HepG2 (cell line): Measurements from ENCODE around the gene TEX101. TPM values are rescaled to one million over a fixed set of nuclear protein-coding genes. Genes with fewer than 3 reads are reported as not detected.

Source experiments
- ATAC-seq: fragments of 200-7000 bp; cut with Tn5 transposase; 3 replicates; pipeline ENCODE4 v1.9.1; 2020; ENCODE audit warnings: mild to moderate bottlenecking, moderate library complexity
- BruUV-seq: library from RNA; stranded (reverse); fragments of 400-500 nt; replicated peaks from 2 replicates; lab custom pipeline; 2021; lab: Mats Ljungman, UMichigan
- CTCF ChIA-PET: fragments of 300-600 bp; formaldehyde crosslinking; extraction: SDS; loops from one replicate; lab custom pipeline; 2021; ENCODE audit warnings: low total read pairs, inconsistent platforms, low intra/inter-chr PET ratio; lab: Yijun Ruan, JAX
- POLR2A ChIA-PET: fragments of 350-600 bp; sonication (Branson Sonifier 250); formaldehyde crosslinking; loops from one replicate; lab custom pipeline; 2020; ENCODE audit warnings: antibody characterized with exemption, inconsistent platforms; lab: Yijun Ruan, JAX
- DNase-seq: peaks from one replicate; pipeline ENCODE4 v3.0.0-alpha.2; 2015; ENCODE audit warnings: low spot score
- FAIRE-seq: peaks from 3 replicates; lab custom pipeline; 2011; peaks lifted over from hg19 to GRCh38; lab: Jason Lieb, UNC
- H2AFZ ChIP-seq: one replicate; pipeline ENCODE4 v1.6.1; 2011; ENCODE audit warnings: low read length, inconsistent platforms
- H3K27ac ChIP-seq: fragments of 300-600 bp; 3 replicates; pipeline ENCODE4 v1.8.0; 2011; ENCODE audit warnings: mixed run types, mild to moderate bottlenecking, mixed read lengths, low read length, inconsistent platforms; ENCODE audit not compliant: insufficient read depth; ENCODE audit errors: extremely low read length
- H3K27me3 ChIP-seq, 2 experiments: fragments of 200-600 bp in 1 of 2; 2 replicates in 1 of 2; 3 replicates in 1 of 2; pipeline versions ENCODE4 v1.6.0 to v1.8.0; 2011; ENCODE audit warnings: low read length in 2 of 2, mild to moderate bottlenecking in 2 of 2, moderate library complexity in 2 of 2, inconsistent platforms in 1 of 2; ENCODE audit not compliant: insufficient read depth in 2 of 2, control insufficient read depth in 1 of 2
- H3K36me3 ChIP-seq, 2 experiments: fragments of 200-600 bp in 1 of 2; replicated peaks in 1 of 2; 2 replicates in 1 of 2; 3 replicates in 1 of 2; pipeline versions ENCODE4 v1.5.1 to v1.8.0; 2011; ENCODE audit warnings: low read length in 2 of 2, inconsistent platforms in 1 of 2; ENCODE audit not compliant: insufficient read depth in 2 of 2, control insufficient read depth in 1 of 2
- H3K4me1 ChIP-seq: 2 replicates; pipeline ENCODE4 v1.5.1; 2012; ENCODE audit warnings: low read length, inconsistent platforms; ENCODE audit not compliant: insufficient read depth
- H3K4me2 ChIP-seq: 2 replicates; pipeline ENCODE4 v1.6.0; 2011; ENCODE audit warnings: low read depth, low read length, inconsistent platforms
- H3K4me3 ChIP-seq, 3 experiments: fragments of 200-600 bp in 1 of 3; sonication (generic), shearing (Covaris generic) in 1 of 3; replicated peaks in 1 of 3; 2 replicates each; pipeline ENCODE4 v1.5.1; 2011 to 2016; ENCODE audit warnings: low read length in 3 of 3, inconsistent platforms in 2 of 3, low read depth in 2 of 3, mild to moderate bottlenecking in 2 of 3, control low read depth in 1 of 3, mixed read lengths in 1 of 3; ENCODE audit not compliant: insufficient read depth in 1 of 3
- H3K79me2 ChIP-seq: one replicate; pipeline ENCODE4 v1.6.1; 2011; ENCODE audit warnings: low read length, inconsistent platforms; ENCODE audit not compliant: insufficient read depth
- H3K9ac ChIP-seq: 2 replicates; pipeline ENCODE4 v1.6.0; 2011; ENCODE audit warnings: mild to moderate bottlenecking, low read depth, low read length, inconsistent platforms; ENCODE audit not compliant: insufficient read depth
- H3K9me3 ChIP-seq: 2 replicates; pipeline ENCODE4 v1.5.1; 2012; ENCODE audit warnings: mild to moderate bottlenecking, low read length
- H4K20me1 ChIP-seq: 2 replicates; pipeline ENCODE4 v1.6.0; 2011; ENCODE audit warnings: inconsistent platforms, mild to moderate bottlenecking, low read length, moderate library complexity; ENCODE audit not compliant: insufficient read depth
- ATF3 ChIP-seq: sonication (generic); formaldehyde crosslinking; IDR thresholded peaks from 2 replicates; pipeline ENCODE4 v1.4.0; 2020; ENCODE audit warnings: missing genetic modification reagents
- FOSL2 ChIP-seq: sonication (generic); formaldehyde crosslinking; IDR thresholded peaks from 2 replicates; pipeline ENCODE4 v1.4.0; 2020; ENCODE audit warnings: missing genetic modification reagents
- NCOA1 ChIP-seq: sonication (generic); formaldehyde crosslinking; IDR thresholded peaks from 2 replicates; pipeline ENCODE4 v1.9.0; 2021; ENCODE audit warnings: missing genetic modification reagents
- NRL ChIP-seq: sonication (generic); formaldehyde crosslinking; IDR thresholded peaks from 2 replicates; pipeline ENCODE4 v1.5.0; 2020; ENCODE audit warnings: missing genetic modification reagents, mild to moderate bottlenecking, moderate library complexity, borderline replicate concordance
- RAD21 ChIP-seq: fragments of 450-650 bp; formaldehyde crosslinking; IDR thresholded peaks from 2 replicates; pipeline ENCODE4 v1.5.0; 2020; ENCODE audit warnings: mild to moderate bottlenecking
- TAF15 ChIP-seq: fragments of 200-400 bp; formaldehyde crosslinking; IDR thresholded peaks from one replicate; pipeline ENCODE4 v1.6.1; 2018; ENCODE audit warnings: mild to moderate bottlenecking, low read depth, low read length; ENCODE audit not compliant: poor library complexity, severe bottlenecking
- WIZ ChIP-seq: sonication (generic); formaldehyde crosslinking; IDR thresholded peaks from 2 replicates; pipeline ENCODE4 v1.5.1; 2020; ENCODE audit warnings: mild to moderate bottlenecking, missing genetic modification reagents
- ZBTB33 ChIP-seq: sonication (generic); formaldehyde crosslinking; IDR thresholded peaks from 2 replicates; pipeline ENCODE4 v1.4.0; 2020; ENCODE audit warnings: missing genetic modification reagents
- ZNF225 ChIP-seq: sonication (generic); formaldehyde crosslinking; IDR thresholded peaks from 2 replicates; pipeline ENCODE4 v1.4.0; 2020; ENCODE audit warnings: mild to moderate bottlenecking, missing genetic modification reagents
- ZNF260 ChIP-seq: sonication (generic); formaldehyde crosslinking; IDR thresholded peaks from 2 replicates; pipeline ENCODE4 v1.4.0; 2020; ENCODE audit warnings: missing genetic modification reagents, low read depth, mild to moderate bottlenecking, borderline replicate concordance
- WGBS: methylation state at CpG from one replicate; pipeline ENCODE4 v1.1.6; 2017; ENCODE audit warnings: low lambda C conversion rate; 5-methylcytosine and 5-hydroxymethylcytosine counted together
- in situ Hi-C: cut with HindIII; loops from 2 replicates; pipeline ENCODE4 v1.10.0; 2017; ENCODE audit warnings: low pct_unique_long_range_greater_than_20kb; ENCODE audit not compliant: extremely low pct_ligation_motif_present
- intact Hi-C: fragments of 100-400 bp; cut with micrococcal nuclease; formaldehyde crosslinking; loops from one replicate; pipeline ENCODE4 v1.10.0; 2022; ENCODE audit not compliant: unreplicated experiment
- polyA plus RNA-seq, 8 experiments: library from polyadenylated mRNA; depleted of rRNA in 3 of 8; stranded (reverse) in 7 of 8; unstranded in 1 of 8; fragments of >200 nt; fragmentation: Illumina TruSeq in 4 of 8; extraction: Trizol in 4 of 8; gene quantifications; 2 replicates each; pipeline versions ENCODE4 v1.2.1 to v1.2.3, GENCODE V29; 2011 to 2016; ENCODE audit warnings: low read depth in 4 of 8, missing spikeins in 1 of 8, mixed read lengths in 1 of 8; ENCODE audit not compliant: insufficient read depth in 1 of 8
- total RNA-seq, 5 experiments: library from RNA; depleted of rRNA; stranded (reverse); fragments of >200 nt; fragmentation: Illumina TruSeq; extraction: Trizol; gene quantifications; 2 replicates each; pipeline ENCODE4 v1.2.3, GENCODE V29; 2016; ENCODE audit warnings: low read depth in 1 of 5

The TEX101 gene
- total and polyA plus RNA-seq, 2 of the 13 experiments (the other 11 are each of a cell fraction or from before 2014, with no cell fraction given) = not detected

- Histone ChIP-seq H3K36me3 (no peaks in the 10 kb centered on the region), H3K4me3 (no peak overlapping the region), H3K27ac (no peak overlapping the region), H3K4me2 (no peak overlapping the region), H3K9ac (no peak overlapping the region), H2AFZ (no peak overlapping the region), H4K20me1 (no peaks in the 10 kb centered on the region), H3K79me2 (no peaks in the 10 kb centered on the region), H3K9me3 (no peaks in the 10 kb centered on the region), H3K4me1 (peaks cover 9% of the 10 kb centered on the region; the same call in 1 of the 2 replicates), H3K27me3 (peaks cover 1 to 2% of the 10 kb centered on the region in 2 experiments; a peak in 1 of 5 replicates)
- no peak for DNase-seq
- WGBS = 73% methylated on average over 14 of the region's 15 CpGs
- no peak for ATAC-seq
- POLR2A ChIA-PET = no interaction called here
- FAIRE-seq = no peak
- TF ChIP-seq FOSL2 (CRISPR knock-in tag) (peak; percentile 21; the same call in 1 of the 2 replicates), ZBTB33 (CRISPR knock-in tag) (peak; percentile 73), ZNF260 (CRISPR knock-in tag) (no peak)
- CTCF ChIA-PET = interaction anchor here (6.0 kb wide), 1 partner anchor 75 kb away, joined by 109 read pairs; no protein-coding TSS in a partner anchor
- BruUV-seq = no TSS peak
- intact Hi-C loops (no loop called here), in situ Hi-C loops (loop anchor here (5.0 kb wide), 1 partner anchor 78 kb away; no protein-coding TSS in a partner anchor)
Measured at GRCh38 chr19:43444531-43445287, 30.0 kb downstream of the TEX101 start.

GRCh38 chr19:43445426-43445825, 30.7 kb downstream of the TEX101 start:
- ChIA-PET CTCF (interaction anchor here (6.0 kb wide), 1 partner anchor 74 kb away, joined by 109 read pairs; no protein-coding TSS in a partner anchor), POLR2A (no interaction called here)
- H2AFZ ChIP-seq = no peak overlapping the region
- in situ Hi-C loops (loop anchor here (5.0 kb wide), 1 partner anchor 77 kb away; no protein-coding TSS in a partner anchor), intact Hi-C loops (no loop called here)
- no peaks in the 10 kb centered on the region for H3K36me3 ChIP-seq
- ATAC-seq (no peak), FAIRE-seq (no peak), DNase-seq (no peak)
- WGBS = 64% methylated on average over 2 of the region's 2 CpGs
- H3K79me2 ChIP-seq = no peaks in the 10 kb centered on the region
- no peaks in the 10 kb centered on the region for H4K20me1 ChIP-seq
- no peak overlapping the region for H3K4me3 ChIP-seq
- no peak overlapping the region for H3K27ac ChIP-seq
- H3K9me3 ChIP-seq = no peaks in the 10 kb centered on the region
- H3K9ac ChIP-seq = no peak overlapping the region
- H3K27me3 ChIP-seq = peaks cover under 1 to 1% of the 10 kb centered on the region in 2 experiments; a peak in 1 of 5 replicates
- BruUV-seq = no TSS peak
- no peak overlapping the region for H3K4me2 ChIP-seq
- H3K4me1 ChIP-seq = peaks cover 9% of the 10 kb centered on the region; the same call in 1 of the 2 replicates
- TF ChIP-seq NCOA1 (CRISPR knock-in tag) (no peak), ZNF225 (CRISPR knock-in tag) (no peak), TAF15 (no peak), RAD21 (CRISPR knock-in tag) (no peak), WIZ (CRISPR knock-in tag) (no peak), NRL (CRISPR knock-in tag) (no peak), ATF3 (CRISPR knock-in tag) (no peak)
